Limb (tissue), 2 donors: ENCODE results near the gene CLEC4M.
A peak's percentile ranks its signal among the peaks of the same experiment; 100 is the strongest.
"Not testable (repeated sequence)": the region's sequence is repeated elsewhere in the genome, so short reads cannot be mapped to it uniquely, and the experiment has no call there.

Experiments
- DNase-seq, 2 donors: peaks; one replicate each; pipeline ENCODE4 v3.0.0-alpha.2; 2016; ENCODE audit errors: extremely low spot score in 2 of 2

CLEC4M gene

DNA sequence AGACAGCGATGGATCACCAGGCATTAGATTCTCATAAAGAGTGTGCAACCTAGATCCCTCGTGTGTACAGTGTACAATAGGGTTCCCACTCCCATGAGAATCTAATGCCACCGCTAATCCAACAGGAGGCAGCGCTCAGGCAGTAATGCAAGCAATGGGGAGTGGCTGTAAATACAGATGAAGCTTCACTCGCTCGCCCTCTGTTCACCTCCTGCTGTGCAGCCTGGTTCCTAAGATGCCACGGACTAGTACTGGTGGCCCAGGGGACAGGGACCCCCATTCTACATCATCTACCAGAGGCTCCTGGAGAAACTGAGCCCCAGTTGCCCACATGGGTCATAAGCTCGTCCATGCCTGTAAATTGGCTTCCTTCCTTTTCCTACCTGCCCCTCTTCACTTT, 8.0 kb downstream of the CLEC4M start:
- no peak for DNase-seq

DNA sequence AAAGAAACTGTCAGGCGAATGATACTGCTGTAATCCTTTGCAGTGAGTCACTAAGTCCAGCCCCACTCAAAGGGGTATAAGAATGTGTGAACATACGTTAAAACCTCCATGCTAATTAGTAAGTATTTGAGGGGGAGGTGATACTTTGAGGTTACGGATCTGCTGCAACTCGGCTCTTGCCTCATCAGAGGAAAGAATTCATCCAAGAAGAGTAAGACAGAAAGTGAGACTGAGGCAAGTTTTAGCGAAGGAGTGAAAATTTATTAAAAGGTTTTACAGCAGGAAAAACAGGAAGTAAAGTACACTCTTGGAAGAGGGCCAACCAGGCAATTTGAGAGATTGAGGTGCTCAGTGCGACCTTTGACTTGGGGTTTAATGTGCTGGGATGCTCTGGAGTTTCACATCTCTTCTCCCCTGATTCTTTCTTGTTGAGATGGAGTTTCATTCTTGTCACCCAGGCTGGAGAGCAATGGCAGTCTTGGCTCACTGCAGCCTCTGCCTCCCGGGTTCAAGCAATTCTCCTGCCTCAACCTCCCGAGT, 9.8 kb downstream of the CLEC4M start:
- DNase-seq, result no peak

DNA sequence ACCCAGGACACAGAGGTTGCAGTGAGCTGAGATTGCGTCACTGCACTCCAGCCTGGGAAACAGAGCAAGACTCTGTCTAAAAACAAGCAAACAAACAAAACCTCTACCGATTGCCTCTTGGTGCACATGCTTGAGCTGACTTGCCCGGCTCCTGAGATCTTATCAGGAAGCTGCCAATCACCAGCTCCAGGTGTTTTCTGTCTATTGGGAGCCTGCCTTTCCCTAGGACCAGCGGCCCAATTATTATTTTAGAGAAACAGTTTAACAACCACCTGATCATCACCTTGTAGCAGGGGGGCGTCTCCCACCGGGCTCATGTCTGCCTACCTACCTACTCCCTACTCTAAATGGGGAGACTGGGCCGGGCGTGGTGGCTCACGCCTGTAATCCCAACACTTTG, 10.8 kb downstream of the CLEC4M start:
- no peak for DNase-seq

DNA sequence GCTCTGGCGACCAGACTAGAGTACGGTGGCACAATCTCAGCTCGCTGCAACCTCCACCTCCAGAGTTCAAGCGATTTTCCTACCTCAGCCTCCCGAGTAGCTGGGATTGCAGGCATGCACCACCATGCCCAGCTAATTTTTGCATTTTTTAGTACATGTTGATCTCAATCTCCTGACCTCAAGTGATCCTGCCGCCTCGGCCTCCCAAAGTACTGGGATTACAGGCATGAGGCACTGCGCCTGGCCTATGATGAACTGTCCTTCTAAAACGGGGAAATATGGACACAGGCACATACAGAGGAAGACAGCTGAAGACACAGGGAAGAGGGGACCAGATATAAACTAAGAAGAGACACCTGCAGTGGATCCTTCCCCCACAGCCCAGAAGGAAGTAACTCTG, 12.7 kb downstream of the CLEC4M start:
- DNase-seq, result no peak

DNA sequence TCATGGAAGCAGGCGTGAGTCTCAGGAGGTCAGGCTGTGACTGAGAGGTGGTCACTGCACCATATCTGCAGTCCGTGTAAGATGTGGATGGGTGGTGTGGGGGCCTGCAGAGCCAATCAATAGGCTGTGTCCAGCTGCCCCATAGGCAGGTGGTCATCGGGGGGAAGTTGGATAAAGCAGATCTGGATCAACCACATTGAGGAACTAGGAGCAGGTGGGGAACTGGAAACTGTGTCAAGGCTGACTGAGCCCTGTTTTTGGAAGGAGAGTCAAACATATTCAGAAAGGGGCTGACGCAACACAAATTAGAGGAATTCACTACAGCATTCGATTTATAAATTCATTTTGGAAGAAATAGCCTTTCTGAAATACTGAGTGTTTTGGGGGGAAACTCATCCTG, 15.0 kb downstream of the CLEC4M start:
- no peak for DNase-seq

DNA sequence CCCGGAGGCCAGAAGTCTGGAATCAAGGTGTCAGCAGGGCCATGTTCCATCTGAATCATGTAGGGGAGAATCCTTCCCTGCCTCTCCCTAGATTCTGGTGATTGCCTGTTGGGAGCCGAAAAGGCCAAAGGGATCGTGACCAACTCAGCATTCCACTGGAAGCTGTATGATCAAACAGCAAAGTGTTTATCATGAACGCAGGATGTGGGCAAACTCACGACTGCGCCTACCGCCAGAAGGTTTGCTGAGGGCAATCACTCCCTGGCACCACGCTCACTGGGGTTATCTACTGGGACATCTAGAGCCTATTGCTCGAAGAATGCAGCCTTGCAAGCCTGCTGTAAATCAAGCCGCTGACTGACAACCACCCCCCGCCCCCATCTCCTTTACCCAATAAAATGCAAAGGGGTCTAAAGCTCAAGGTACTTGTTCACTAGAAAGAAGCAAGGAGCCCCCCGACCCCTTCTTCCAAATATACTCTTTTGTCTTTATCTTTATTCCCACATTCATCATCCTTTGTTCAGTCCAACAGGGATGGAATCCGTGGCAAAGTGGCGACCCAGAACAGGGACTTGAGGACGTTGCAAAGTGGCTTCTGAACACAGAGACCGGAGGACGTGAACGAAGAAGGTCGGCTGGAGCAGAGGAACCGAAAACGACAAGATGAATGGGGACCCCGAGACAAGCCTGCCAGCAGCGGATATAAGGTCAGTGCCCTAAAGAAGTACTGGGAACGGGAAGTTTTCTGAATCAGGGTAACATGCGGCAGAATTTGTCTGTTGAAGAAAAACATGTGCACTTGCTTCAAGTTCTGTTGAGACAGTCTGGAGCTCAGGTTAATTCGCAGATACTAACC, 16.8 kb downstream of the CLEC4M start:
- DNase-seq, result no peak

DNA sequence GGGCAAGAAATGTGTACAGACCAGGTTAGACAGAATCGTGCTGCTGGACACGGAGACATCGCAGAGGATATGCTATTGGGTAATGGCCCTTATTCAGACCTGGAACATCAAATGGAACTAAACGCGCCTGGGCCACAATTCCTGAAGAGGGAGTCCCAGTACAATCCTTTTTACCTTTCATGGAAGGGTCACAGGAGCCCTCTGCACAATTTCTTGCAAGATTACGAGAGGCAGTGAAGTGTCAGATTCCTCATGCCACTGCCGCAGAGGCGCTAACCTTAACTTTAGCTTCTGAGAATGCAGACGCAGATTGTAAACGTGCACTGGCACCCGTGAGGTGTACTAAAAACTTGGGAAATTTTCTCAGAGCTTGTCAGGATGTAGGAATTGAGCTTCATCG, 18.1 kb downstream of the CLEC4M start:
- no peak for DNase-seq

DNA sequence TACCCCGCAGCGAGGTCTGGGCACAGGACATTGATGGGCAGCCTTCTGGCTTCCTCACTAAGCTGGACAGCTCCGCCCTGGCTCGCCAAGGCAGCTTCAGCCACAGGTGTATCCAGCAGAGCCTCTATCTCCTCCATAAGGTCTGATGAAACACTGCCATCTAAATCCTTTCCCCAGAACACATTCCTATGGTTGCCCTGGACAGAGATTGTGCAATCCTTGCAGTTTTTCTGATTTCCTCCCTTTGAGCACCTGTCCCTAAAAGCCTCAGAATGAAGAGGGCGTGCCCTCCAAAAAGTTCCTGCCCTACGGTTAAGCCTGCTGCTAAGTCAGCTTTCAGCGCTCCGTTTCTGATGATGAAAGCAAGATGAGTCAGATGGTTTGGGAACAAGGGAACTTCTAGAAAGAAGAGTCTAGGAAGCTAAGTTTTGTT, 21.0 kb downstream of the CLEC4M start:
- no peak for DNase-seq

DNA sequence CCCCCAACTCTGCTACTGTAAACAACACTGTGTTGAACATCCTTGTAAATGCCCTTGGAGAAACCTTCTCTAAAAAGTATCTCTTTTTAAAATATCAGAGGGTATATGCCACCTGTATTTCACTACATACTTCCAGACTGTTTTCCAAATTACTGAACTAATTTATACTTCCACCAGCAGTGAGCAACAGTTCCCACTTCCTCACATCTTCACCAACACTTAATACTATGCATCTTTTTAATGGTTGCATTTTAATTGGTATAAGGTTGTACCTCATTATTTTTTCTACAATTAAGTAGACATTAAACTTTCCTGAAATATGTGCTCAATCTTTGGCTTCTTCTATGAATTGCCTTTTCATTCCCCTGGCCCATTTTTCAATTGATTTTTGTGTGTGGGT, 21.8 kb downstream of the CLEC4M start:
- DNase-seq, result no peak

DNA sequence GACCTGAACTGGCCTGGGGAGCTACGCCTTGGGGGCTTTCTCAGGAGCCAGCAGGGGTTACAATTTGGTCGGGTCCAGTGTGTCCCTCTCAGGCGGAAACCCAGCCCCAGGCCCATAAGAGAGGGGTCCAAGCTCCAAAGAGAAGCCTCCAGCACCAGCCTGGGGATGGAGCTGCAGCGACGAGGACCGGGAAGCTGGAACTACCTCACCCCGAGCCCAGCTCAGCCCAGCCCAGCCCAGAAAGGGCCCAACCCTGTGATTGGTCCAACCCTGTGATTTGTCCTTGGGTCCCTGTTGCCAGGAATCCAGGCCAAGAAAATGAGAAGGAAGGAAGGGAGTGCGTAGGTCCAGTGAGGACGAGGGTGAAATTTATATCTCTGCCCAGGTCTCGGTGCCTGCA, 24.1 kb downstream of the CLEC4M start:
- DNase-seq, result no peak

DNA sequence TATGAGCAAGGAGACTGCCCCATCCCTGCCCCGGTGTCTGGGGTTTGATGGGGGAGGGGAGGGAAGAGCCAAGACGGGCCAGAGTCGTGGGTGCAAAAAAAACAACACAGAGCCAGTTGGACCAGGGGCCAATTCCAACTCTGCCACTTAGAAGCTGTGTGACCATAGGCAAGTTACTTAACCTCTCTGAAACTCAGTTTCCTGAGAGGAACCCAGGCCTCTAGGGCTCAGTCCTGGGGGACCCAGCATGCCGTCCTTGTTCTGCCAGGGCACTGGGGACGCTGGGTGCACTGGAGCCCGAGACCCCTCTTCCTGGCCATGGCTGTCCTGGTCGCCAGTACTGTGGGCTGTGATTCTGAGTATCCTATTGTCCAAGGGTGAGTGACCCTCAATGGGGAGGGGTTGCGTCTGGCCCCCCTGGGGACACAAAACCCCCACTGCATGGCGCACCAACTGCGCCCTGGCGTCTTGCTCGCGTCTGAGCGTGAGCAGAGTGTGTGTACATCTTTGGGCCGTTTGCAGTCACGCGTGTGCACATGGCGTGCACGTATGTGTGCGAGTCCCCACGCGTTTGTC, 24.6 kb downstream of the CLEC4M start:
- no peak for DNase-seq

DNA sequence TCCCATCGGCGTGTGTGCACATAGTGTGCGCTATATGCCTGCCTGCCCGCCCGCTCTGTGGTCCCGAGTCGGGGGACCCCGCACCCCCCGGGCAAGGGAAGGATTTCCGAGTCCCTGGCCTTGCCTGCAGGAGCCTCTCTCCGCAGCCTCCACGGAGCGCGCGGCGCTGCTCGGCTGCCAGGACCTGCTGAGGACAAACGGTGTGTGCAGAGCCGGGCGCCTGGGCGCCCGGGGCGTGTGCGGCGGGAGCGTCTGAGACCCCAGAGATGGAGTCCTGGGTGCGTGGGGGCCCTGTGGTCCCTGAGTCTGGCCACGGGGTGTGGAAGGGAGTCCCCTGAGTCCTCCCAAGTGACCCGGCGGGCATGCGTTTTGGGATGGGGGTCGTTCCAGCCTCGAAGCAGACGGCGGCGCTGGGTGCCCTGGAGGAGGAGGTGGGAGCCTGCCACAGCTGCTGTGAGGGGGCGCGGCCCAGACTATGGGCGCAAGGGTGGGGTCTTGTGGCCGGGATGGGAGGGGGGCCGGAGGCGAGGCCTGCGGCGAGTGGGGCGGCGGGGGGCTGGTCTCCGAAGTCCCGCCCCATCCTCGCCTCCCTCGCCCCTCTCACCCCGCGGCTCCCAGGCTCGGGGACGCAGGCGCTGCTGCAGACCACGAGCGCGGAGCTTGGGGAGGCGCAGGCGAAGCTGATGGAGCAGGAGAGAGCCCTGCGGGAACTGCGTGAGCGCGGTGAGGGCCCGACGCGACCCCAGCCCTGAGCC, 25.3 kb downstream of the CLEC4M start:
- no peak for DNase-seq

DNA sequence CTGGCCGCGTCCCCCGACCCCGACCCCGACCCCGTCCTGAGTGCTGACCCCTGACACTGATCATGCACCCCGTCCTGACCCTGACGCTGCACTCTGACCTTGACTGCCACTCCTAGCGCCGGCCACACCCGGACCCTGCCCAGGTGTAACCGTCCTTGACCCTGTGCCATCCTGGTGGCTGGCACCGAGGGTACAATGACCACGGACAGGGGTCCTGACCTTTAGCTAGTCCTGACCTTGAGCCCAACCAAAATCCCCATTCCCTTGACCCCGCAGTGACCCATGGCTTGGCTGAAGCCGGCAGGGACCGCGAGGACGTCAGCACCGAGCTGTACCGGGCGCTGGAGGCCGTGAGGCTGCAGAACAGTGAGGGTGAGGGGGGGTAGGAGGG, 25.9 kb downstream of the CLEC4M start:
- DNase-seq, result no peak

DNA sequence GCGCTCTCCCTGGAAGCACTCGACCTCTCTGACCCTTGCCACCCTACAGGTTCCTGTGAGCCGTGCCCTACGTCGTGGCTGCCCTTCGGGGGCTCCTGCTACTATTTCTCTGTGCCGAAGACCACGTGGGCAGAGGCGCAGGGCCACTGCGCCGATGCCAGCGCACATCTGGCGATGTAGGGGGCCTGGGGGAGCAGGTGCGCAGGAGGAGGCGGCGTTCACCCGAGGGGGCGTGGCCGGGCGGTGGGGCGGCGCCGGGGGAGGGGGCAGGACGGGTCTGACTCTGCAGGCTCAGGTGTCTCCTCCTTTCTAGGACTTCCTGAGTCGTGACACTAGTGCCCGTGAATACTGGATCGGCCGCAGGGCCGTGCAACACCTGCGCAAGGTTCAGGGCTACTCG, 26.4 kb downstream of the CLEC4M start:
- no peak for DNase-seq

DNA sequence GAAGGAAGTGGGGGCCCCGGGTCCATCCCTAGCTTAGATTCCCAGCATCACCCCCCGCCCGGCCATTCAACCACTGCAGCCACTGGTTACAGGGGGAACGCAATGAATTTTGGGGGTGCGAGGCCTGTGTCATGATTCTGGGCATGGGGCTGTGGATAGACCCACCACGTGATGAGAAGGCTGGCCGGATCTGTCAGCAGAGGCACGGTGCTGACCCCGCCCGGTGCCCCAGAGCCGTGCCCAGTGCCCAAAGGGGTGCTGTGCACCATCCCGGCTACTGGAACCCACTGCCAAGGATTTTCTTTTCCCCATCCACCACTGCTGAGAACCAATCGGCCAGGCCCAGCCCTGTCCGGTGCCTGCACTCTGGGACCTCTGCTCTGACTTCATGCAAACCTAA, 27.4 kb downstream of the CLEC4M start:
- no peak for DNase-seq

DNA sequence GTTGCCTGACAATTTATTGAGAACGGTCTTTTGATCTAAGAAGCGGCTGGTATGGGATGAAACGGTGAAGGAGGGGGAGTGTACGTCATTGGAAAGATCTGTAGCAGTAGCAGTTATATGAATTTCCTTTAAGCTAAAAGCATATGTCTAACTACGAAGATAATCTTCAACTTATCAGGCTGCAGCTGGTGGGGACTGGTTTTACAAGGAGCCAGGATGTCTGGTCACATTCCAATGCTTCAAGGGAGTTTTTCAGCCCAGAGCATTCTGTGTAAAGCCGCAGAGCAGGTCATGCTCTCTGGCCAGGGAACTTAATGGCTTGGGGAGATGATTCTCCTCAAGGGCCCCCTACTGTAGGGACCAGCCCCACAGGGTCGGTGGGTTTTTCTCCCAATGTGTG, 29.2 kb downstream of the CLEC4M start:
- DNase-seq, result no peak

DNA sequence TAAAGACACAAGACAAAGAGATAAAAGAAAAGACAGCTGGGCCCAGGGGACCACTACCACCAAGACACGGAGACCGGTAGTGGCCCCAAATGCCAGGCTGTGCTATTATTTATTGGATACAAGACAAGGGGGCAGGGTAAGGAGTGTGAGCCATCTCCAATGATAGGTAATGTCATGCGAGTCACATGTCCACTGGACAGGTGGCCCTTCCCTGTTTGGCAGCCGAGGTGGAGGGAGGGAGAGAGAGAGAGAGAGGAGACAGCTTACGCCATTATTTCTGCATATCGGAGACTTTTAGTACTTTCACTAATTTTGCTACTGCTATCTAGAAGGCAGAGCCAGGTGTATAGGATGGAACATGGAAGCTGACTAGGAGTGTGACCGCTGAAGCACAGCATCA, 29.7 kb downstream of the CLEC4M start:
- DNase-seq, result not testable (repeated sequence)

DNA sequence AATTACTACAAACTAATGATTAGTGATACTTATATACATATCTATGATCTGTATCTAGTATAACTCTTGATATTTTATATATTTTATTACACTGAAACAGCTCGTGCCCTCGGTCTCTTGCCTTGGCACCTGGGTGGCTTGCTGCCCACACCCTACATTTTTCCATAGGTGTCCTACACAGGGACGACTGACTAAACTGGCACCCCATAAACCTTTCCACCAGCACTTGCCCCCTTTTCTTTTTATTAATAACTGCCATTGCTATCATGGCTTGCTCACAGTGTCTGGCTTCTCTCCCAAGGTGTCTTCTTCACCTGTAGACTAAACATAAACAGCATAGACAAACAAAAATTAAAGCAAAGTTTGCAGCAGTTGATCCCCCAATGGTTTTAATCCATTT, 30.4 kb downstream of the CLEC4M start:
- no peak for DNase-seq

DNA sequence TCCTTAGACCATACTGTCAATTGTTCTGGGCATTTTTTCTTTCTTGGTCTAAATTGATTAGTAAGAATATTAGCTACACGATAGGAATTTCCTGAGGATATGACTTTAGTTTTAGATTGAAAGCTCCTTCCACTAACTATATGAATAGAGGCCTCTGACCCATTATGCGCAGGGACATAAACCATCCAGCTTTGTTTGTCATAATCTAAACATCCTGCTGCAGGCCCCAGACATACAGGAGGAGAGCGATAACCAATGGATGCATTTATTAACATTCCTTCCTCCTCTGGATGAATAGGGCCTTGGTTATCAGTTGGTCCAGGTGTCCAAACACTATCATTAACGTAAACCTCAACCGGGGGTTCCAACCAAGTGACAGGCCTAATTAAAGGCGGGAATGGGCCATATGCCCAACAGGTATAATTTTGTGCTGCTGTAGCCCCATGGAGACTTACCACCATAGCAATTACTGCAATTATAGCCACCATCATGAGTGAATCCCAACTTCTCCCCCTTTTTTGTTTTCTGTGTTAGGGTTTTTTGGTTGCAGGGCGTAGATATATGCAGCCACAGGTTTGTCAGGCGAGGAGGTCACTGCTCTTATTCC, 32.6 kb downstream of the CLEC4M start:
- no peak for DNase-seq

DNA sequence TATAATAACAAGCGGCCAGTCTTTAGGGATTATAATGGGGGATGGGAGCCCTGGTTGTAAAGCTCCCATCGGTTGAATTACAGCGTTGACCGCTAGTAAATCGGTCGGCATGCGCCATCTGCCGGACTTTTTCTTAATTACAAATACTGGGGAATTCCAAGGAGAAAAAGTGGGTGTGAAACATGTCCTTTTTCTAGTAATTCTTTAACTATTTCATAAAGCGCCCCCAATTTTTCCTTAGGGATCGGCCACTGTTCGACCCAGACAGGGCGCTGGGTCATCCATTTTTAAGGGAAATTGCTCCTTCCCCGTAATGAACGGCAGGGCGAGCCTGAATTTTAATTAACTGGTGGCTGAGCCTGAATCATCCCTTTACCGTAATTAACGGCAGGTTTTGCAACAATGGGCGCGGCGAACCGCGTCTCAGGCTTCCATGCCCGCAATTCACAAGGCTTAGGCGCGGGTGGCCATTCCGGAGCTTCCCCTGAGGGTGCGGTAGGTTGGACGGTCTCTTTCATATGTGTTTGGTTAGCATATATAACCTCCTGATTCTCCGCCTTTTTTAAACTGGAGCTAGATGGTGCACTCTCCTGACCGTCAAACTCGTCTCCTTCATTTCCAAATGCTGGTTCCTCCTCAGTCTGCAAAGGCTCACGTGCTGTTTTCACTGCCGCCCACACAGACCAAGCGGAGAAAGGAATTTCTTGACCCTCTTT, 36.8 kb downstream of the CLEC4M start:
- peak; percentile 68 to 76 for DNase-seq

DNA sequence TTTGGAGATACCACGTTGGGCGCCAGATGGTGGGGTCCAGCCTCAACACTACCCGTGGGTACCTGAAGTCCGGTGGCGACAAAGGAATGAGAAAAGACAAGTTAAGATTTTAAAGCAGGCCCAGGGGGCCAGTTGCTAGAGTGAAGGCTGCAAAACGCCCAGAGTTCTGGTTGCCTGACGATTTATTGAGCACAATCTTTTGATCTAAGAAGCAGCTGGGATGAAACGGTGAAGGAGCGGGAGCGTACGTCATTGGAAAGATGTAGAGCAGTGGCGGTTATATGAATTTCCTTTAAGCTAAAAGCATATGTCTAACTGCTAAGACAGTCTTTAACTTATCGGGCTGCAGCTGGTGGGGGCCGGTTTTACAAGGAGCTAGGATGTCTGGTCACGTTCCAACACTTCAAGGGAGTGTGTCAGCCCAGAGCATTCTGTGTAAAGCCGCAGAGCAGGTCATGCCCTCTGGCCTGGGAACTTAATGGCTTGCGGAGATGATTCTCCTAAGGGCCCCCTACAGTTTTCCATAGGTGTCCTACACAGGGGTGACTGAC, 38.1 kb downstream of the CLEC4M start:
- no peak for DNase-seq
